Fibroblast of skin of scalp (primary cell): Measurements from ENCODE around the gene FAM171A1. TPM values are rescaled to one million over a fixed set of nuclear protein-coding genes. Genes with fewer than 3 reads are reported as not detected.
"Not testable (repeated sequence)": the region's sequence is repeated elsewhere in the genome, so short reads cannot be mapped to it uniquely, and the experiment has no call there.

Source experiments
- DNase-seq: peaks from one replicate; pipeline ENCODE4 v3.0.0-alpha.2; 2013
- polyA plus RNA-seq, 2 experiments: library from polyadenylated mRNA; unstranded; fragments of 120-200 nt; gene quantifications; one replicate each; pipeline ENCODE4 v1.2.1, GENCODE V29; 2013; ENCODE audit not compliant: insufficient read length in 2 of 2

The FAM171A1 gene
- 28.8 TPM for polyA plus RNA-seq (2013, experiment 1 of 2; ENCODE audit: insufficient read length)
- polyA plus RNA-seq (2013, experiment 2 of 2; ENCODE audit: insufficient read length), result 30.1 TPM

DNA sequence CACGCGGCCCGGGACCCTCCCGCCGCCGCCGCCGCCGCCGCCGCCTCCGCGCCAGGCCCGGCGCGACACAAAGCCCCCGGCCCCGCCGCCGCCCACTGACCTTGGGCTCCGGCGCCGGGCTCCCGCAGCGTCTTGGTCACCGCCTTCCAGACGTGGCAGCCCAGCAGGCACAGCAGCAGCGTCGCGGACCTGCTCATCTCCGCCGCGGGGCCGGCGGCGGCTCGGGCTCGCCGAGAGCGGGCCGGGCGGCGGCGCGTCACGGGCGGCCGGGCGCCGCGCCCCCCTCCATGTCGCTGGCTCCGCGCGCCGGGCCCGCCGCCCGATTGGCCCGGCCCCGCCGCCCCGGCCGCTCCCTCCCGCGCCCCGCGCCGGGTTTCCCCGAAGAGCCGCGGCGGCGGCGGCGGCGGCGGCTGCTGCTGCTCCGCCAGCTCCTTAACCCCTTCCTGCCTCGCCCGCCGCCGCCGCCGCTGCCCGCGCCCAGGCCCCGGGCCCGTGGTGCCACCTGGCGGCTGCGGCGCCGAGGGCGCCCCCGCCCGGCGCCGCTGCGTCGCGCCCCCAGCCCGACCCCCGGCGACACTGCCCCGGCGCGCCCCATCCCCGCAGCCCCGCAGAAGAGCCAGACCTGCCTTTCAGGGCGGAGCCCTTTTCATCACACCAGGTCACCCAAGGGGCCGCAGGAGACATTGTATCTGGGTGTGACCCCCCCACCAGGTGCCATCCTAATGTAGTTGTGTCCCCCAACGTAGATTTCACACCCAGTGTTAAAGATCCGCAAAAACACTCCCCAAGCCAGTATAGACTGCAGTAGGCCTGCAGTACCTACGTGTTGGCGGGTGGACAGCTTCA is at the start of gene FAM171A1:
FAM171A1 (minus strand) TSS at position 434 of the 846 bp plus-strand sequence; CDS start at position 197, 237 bp downstream.
- DNase-seq, result peak; percentile 75

DNA sequence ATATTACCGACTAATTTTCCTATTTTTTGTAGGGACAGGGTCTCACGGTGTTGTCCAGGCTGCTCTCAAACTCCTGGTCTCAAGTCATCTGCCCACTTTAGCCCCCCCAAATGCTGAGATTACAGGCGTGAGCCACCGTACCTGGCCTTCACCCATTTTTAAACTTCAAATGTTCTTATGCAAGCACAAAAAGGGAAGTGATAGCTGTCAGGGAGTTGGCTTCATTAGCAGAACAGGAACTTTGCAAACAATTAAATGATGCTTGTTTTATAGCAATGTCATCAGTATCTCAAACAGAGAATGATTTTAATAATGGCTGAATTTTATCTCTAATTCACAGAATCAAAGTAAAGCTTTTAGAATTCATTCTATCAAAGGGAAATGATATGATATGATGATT is 49.8 kb upstream of the FAM171A1 start:
- no peak for DNase-seq

DNA sequence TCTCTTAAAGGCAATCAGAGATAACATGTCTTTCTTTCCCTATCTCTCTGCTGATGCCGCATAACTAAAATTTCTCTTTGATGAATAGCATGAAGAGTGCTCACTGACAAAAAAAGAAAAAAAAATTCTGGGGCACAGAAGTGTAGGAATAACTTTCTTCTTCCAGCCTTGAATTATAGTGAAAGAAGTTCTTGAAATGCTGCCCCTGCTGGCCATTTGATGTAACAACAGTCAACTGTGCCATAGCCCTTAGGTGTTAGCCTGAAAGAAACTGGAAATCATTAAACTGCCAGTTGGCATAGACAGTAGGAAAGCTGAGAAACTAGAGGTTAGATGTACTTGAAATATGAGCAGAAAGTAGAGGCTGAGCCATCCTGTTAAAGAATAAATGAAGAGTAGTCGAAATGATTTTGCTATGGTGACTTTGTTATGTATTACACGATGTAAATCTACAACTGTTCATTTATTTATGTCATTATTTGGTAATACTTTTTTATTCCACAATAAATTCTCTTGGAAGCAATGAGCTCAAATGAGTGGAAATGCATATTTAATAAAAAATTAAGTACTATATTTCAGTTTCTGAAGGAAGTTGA is 48.3 kb upstream of the FAM171A1 start:
- peak; percentile 51 for DNase-seq

DNA sequence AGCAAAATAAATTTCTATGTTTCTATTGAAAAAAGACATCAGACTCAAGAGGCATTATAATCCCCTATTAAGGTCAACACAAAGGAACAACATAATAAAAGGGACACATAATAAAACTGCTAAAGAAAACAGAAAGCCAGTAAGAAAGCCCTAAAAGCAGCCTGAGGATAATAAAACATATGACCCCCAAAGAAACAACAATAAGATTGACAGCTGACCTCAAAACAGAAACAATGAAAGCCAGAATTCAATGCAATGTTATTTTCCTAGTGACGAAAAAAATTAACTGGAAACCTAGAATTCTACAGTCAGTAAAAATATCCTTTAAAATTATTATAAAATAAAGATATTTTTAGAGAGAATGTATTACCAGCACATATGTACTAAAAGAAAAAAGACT is 44.9 kb upstream of the FAM171A1 start:
- DNase-seq, result no peak

DNA sequence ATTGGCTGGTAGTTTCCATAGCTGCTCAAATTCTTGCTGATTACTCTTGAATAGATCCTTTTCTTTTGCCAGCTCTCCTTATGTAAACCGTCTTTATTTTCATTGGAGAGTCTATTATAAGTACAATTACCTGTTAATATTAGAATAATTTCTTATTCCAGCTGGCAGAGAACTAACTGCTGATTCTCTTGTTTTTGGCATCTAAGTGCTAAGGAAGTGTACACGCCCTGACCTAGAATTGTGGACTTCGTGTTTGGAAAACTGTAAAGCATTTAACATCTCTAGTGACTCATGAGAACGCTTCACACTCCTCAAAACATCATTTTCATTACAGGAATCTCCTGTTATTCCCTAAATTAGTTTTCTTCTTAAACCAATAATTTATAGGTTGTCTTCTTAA is 39.9 kb upstream of the FAM171A1 start:
- DNase-seq, result no peak

DNA sequence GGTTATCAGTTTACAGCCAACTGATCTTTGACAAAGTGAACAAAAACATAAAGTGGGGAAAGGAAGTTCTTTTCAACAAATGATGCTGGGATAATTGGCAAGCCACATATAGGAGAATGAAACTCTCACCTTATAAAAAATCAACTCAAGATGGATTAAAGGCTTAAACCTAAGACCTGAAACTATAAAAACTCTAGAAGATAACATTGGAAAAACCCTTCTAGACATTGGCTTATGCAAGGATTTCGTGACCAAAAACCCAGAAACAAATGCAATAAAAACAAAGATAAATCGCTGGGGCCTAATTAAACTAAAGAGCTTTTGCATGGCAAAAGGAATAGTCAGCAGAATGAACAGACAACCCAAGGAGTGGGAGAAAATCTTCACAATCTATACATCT is 38.3 kb upstream of the FAM171A1 start:
- not testable (repeated sequence) for DNase-seq

DNA sequence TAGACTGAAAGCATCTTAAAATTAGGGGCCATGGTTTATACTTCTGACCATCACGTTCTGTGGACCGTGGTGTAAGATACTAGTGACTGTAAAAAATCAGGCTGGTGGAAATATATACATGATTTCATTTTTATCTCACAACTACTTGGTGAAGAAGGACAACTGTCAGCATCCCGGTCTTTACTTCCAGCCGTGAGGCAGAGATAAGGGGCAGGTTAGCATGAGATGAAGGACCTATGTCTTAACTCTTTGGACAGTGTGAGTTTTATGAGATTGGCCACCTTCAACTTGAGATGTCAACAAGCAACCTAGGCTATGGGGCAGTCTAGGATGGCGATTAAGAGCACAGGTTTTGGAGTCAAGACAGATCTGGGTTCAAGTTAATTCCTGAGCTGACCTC is 37.5 kb upstream of the FAM171A1 start:
- no peak for DNase-seq

DNA sequence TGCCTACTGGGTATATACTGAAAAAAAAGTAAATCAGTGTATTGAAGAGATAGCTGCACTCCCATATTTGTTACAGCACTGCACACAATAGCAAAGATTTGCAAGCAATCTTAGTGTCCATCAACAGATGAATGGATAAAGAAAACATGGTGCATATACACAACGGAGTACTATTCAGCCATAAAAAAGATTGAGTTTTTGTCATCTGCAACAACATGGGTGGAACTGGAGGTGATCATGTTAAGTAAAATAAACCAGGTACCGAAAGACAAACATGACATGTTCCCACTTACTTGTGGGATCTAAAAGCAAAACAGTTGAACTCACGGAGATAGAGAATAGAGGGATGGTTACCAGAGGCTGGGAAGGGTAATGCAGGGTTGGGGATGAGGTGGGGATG is 34.2 kb upstream of the FAM171A1 start:
- no peak for DNase-seq

DNA sequence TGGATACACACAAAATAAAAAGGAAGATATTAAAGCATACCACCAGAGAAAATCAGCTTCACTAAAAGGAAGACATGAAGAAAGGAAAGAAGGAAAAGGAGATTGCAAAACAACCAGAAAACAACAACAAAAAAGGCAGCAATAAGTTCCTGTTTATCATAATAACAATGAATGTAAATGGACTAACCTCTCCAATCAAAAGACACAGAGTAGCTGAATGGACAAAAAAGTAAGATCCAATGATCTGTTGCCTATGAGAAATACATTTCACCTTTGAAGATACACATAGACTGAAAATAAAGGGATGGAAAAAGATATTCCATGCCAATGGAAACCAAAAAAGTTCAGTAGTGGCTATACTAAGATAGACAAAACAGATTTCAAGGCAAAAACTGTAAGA is 30.3 kb upstream of the FAM171A1 start:
- DNase-seq, result no peak

DNA sequence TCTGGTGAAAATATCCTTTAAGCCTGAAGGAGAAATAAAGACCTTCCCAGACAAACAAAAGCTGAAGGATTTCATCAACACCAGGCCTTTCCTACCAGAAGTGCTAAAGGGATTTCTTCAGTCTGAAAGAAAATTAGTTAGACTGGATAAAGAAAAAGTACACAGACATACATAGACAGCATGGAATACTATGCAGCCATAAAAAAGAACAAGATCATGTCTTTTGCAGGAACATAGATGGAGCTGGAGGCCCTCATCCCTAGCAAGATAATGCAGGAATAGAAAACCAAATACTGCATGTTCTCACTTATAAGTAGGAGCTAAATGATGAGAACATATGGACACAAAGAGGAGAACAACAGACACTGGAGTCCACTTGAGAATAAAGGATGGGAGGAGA is 29.4 kb upstream of the FAM171A1 start:
- DNase-seq, result not testable (repeated sequence)

DNA sequence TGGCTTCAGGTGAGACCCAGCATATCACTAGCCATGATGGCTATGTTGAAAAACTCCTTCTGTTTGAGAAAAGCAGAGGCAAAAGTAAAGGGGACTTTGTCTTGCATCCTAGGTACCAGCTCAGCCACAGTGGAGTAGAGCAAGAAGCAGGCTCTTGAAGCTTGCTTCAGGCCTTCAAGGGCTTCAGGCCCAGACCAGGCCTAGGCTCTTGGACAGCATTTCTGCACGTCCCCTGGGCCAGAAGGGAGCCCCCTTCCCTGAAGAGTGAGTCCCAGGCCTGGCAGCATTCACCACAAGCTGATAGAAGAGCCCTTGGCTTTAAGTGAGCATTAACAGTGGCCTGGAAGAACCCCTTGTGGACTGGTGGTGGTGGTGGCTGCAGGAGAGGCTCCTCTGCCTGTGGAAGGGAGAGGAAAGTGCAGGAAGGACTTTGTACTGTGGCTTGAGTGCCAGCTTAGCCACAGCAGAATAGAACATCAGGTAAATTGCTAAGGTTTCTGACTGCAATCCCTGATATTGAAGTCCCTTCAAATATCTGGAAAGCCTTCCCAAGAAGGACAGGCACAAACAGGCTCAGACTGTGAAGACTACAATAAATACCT is 28.1 kb upstream of the FAM171A1 start:
- no peak for DNase-seq

DNA sequence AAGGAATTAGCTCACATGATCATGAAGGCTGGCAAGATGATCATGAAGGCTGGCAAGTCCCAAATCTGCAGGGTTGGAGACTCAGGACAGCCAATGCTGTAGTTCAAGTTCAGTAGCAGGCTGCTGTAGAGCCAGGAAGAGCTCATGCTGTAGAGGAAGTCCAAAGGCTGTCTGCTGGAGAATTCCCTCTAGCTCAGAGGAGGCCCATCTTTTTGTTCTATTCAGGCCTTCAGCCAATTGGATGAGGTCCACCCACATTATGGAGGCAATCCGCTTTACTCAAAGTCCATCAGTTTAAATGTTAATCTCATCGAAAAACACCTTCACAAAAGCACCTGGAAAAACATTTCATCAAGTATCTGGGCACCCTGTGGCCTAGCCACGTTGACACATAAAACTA is 24.8 kb upstream of the FAM171A1 start:
- DNase-seq, result no peak

DNA sequence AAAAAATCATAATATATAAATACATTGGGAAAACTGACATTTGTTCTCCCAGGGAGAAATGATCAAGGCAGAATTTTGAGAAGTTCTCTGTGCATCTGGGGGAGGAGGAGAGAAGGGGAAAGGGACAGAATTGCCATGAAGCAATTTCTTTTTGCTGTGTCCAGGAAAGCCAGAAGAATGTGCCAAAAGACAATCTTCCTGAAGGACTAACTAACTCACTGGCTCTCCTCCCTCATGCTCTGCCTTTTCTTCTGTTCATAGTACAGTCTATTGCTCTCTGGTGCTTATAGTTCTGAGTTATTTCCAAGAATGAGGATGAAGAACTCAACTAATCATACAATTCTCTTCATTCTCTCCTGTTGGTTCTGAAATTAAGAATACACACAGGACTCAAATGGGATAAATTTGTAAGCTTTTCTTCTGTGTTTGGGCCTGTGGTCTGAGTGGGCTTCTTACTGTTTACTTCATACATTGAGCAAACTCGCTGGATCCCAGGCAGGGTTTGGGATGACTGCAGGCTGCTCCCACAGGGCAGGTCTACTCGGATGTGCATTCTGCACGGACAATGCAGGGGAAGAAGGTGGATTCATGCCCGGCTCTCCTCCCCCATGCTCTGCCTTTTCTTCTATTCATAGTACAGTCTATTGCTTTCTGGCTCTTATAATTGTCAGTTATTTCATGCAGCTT is 22.2 kb upstream of the FAM171A1 start:
- DNase-seq, result no peak

DNA sequence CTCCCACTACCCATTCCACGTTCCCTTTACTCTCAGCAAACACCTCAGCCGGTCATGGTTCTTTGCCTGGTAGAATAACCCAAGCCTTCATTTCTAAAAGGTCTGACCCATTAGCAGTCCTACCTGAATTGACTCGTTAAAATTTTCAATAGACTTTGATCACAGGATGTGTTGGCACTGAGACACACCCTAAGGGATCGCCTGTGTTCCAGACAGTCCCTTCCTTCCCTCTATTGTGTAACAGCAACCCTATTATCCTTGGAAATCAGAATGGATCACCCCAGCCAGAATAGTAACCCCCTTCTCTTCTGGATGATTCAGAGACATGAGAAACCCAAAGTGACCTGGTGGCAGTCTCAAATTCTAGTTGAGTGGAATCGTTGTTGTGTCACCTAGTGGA is 20.4 kb upstream of the FAM171A1 start:
- no peak for DNase-seq

DNA sequence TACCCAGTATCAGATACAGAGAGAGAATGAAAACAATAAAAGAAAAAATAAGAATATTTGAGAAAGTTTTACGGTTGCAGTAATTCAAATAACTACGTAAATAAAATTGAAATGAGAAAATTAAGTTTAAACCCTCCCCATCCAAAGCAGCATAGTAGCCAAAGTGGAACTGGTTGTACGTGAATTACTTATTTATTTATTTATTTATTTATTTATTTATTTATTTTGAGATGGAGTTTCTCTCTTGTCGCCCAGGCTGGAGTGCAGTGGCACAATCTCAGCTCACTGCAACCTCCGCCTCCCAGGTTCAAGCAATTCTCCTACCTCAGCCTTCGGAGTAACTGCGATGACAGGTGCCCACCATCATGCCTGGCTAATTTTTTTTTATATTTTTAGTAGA is 17.1 kb upstream of the FAM171A1 start:
- not testable (repeated sequence) for DNase-seq

DNA sequence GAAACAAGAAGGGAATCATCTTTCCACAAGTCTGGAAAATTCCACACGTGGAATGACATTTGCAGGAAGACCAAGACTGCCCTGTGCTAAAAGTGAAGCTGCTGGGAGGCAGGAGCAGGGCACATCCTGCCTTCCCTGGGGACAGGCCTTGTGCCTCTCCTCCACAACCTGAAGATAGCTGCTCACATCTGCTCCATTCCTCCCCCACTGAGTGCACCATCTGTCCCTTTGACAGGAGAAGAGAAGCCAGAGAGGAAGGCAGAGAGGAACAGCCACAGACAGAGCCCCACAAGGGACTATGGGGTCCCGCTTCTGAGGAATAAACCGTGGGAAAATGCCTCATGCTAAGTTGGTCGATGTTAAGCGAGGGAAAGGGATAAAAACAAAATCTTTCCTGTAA is 15.9 kb upstream of the FAM171A1 start:
- no peak for DNase-seq

DNA sequence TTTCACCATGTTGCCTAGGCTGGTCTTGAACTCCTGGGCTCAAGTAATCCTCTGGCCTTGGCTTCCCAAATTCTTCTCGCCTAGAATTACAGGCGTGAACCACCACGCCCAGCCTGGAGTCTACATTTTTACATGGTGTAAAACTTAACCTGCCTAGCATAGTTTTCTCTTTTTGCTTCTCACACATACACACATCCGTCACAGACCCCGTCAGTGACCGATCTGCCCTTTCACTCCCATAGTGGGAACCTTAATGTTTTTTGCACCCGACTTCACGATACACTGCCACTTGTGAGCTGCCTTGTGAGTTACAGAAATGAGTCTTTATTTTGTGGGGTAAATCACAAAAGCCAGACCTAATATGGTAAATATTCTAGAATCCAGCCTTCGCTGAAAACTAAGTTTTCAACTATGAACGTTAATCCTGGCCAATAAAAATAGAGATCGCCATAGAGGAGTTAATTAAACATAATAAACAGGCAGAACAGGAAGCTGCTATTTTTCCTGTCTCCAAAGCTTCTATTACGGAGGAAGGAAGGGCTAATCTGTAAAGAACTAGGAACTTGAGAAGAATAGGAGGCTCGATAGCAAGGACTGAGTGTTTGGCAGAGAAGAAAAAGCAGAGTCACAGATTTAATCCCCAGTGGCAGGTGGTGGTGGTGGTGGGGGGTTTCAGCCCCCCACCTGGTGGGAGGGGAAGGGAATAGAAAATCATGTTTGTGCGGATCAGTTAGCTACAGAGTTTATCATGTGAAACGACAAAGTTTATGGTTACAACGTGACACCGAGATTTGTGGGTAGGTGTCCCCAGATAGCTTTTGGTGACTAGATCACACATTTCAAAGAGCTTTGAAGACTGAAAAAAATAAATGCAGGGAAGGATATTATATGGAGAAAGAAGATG is 14.7 kb upstream of the FAM171A1 start:
- no peak for DNase-seq

DNA sequence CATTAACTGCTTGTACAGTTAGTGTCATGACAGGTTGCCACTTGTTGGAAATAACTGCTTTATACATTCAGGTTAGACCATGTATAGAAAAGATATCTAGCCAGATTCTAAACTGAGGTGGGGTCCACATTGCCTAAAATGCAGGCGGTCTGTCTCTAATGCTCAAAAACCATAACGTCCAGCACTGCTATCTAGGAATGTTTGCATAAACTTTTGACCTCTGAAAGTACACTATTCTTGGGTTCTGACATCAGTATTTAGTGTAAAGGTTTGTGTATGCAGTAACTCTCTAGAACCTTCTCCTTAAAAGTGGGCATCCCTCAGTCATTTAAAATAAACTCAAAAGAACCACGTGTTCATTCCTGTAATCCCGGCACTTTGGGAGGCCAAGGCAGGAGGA is 10.3 kb upstream of the FAM171A1 start:
- no peak for DNase-seq

DNA sequence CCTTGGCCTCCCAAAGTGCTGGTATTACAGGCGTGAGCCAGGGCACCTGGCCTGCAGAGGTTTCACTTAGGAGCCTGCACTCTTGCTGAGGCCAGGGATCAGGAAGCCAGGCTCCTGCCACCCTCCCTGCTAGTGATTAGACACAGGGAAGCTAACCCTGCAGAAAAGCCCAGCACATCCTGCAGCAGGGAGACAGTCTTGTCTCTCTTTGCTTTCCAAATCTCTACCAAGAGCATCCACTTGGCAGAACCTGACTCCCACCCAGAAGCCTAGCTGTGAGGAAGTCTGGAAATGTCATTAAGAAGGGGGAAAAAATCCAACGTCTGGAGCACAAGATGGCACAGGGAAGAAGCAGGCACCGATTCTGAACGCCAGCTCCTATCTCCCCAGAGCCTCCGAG is 8.0 kb upstream of the FAM171A1 start:
- no peak for DNase-seq

DNA sequence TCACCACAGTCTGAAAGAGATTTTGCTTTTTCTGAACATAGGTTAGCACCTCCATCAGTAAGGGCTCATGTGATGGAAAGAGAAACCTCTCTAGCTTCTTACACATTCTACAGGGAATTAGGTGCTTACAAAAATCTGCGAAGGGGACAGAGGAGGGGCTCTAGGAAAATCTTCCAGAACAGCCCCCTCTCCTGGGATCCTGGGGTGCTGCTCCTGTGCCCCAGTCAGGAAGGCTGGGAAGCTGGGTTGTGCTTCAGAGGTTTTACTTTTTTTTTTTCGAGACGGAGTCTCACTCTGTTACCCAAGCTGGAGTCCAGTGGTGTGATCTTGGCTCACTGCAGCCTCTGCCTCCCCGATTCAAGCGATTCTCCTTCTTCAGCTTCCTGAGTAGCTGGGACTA is 7.5 kb upstream of the FAM171A1 start:
- DNase-seq, result no peak

DNA sequence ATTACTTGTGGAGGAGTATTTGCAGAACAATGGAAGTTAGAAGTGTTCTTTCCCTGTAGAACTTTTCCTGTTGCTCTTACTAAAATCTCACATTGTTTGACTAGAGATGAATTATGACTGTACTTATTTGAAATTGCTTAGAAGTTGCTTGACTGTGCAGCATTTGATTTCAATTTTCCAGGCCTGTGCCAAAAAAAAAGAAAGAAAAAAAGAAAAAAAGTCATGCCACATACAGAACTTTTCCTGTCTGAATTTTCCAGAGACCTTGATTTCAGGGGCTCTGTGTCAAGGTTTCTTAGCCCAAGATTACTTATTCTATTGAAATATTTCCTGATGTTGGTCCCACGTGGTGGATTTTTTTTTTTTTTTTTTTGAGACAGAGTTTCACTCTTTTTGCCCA is 3.5 kb upstream of the FAM171A1 start:
- DNase-seq, result no peak

DNA sequence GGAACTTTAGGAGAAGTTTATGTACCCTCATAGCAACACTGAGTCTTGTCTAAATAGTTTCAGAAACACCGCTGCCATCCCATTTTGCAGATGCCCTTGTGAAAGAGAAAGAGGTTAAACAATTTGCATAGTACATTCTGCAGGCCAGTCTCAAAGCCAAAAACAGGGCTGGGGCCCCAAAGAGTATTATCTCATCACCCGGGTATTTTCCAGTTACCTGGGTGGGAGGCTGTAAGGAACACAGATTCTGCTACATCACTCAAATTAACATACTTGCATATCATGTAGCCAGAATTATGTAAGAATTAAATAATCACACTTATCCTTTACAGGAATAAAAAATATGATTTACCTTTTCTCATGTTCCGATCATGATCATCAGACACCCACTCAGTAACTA is 3.1 kb upstream of the FAM171A1 start:
- DNase-seq, result no peak
